Inflammatory macrophage treated with lipopolysaccharide for 4 hours (primary cell): ENCODE measurements around the gene MSGN1.

Experiments
- DNase-seq: peaks from one replicate; pipeline ENCODE4 v3.0.0-alpha.2; 2020

MSGN1 gene

DNA sequence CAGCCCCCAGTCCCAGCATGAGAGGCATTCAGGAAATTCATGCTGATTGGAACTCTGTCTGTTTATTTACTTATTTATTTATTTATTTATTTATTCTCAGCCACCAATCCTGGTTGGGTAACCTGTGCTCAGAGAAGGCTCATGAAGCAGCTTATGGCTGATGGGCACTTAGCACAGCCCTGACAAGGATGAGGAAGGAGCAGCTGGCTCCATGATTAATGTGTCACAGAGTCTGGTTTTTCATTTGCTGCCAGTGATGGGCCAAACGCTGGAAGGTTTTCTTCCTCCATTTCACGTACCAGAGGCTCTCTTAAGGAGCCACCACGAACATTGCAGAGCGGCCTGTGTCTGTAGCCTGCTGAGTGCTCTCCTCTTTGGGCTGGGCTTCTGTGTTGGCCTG lies 33.9 kb downstream of the MSGN1 start:
- no peak for DNase-seq

DNA sequence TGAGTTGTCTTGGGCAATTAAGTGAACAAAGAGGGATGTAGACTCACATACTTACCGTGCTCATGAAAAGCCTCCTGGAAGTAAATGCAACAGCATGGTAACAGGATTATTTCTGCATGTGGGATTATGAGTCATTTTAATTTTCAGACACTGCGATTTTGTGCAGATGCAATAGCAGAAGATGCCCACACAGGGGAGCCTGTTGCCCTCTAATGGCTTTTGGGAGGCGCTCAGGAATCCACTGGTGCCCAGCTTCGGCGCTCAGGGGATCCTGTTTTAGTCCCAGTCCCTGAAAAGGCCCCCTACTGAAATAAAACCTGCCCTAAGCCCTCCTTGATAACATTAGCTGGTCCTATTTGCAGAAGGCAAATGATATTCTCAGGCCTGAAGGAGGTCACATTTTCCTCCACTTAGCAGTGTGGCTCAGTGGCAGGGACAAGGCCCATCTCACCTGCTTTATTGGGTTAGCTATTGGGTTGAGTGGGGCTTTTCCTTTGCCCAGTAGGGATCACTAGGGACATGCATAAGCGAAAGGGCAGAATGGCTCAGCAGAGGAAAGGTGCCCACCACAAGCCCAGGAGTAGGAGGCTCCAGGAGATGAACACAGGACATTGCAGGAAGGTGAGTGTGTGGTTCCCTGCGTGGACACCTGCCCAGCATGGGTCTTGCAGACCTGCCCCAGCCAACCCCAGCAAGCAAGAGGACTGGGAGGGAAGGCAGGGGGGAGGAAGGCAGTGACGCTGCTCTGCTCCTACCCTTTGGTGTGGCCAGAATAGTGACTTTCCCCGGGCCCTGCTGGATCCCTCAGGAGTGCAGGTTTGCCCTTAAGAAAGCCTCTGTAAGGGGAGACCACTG lies 35.7 kb downstream of the MSGN1 start:
- peak; percentile 65 for DNase-seq

DNA sequence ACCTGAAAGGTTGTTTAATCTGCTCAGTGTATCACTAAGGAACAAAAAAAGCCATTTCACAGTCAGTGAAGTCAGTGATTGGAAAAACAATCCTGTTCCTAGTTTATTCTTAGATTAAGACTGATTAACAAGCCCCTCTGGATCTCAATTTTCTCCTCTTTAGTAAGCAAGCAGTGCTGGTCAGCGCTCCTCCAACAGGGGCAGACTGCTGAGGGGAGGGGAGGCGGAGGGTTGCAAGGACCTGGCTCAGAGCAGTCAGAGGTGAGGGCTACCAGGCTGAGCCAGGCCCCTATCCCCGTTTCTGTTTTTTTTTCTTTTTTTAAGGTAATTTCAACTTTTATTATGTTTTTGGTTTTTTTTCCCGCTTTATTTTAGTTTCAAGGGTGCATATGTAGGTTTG lies 37.5 kb downstream of the MSGN1 start:
- DNase-seq = no peak

- DNase-seq = peak; percentile 3
Measured at GRCh38 chr2:17857021-17857420, 40.8 kb downstream of the MSGN1 start.

GRCh38 chr2:17858064-17858463 lies 41.8 kb downstream of the MSGN1 start:
- no peak for DNase-seq

DNA sequence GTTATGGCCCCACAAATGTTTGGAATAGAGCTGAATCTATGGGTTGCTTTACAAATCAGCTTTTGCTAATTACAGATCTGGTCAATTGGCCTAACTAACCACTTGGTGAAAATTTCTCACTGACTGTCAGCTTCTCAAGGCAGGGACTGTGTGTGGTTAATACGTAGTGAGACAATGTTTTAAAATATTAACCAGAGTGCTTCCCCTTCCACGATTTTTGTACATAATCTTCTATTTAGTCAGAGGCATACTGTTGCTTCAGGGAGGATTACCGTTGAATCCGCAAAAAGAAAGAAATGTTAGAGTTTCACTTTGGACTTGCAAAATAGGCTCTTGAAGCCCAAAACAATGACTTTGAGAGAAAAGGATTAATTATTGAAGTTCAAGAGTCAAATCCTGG lies 47.3 kb downstream of the MSGN1 start:
- no peak for DNase-seq

DNA sequence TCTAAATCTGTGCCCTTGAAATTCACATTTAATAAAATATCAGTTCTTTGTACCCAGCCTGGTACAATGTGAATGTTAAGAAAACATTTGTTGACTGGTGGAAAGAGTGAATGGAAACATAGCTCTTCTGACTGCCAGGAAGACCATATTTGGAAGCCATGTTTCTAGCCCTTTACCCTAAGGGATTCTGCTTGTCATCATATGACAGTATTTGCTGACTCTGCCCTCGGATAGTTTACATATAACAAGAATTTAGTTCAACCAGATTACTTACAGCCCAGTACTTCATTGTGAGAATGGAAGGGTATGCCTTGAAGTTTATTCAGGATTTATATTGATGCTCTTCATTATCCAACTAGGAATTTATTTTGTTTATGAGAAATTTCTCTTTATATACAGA lies 48.4 kb downstream of the MSGN1 start:
- no peak for DNase-seq

DNA sequence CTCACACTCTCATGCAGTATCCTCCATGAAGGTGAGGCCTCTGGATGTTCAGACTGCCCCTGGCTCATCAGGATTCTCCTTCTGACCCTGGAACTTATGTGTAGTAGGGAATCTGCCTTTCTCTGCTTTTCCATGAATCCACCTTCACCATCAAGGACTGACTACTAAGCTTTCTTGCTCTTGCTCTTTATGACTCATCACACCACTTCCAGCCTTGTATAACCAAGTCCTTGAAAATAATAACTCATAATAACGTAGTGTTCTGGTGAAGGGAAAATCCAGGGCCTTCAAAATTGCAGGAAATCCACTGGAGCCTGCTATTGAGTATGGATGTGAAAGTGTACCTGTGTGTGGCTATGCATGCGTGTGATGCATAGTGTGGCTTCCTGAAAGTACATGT lies 50.9 kb downstream of the MSGN1 start:
- DNase-seq = no peak
